H9 (cell line): Measurements from ENCODE around the gene OR9I1. TPM values are rescaled to one million over a fixed set of nuclear protein-coding genes. Genes with fewer than 3 reads are reported as not detected.

ENCODE experiments used
- DNase-seq: peaks from one replicate; pipeline ENCODE4 v3.0.0-alpha.2; 2017
- H2AFZ ChIP-seq: one replicate; pipeline ENCODE4 v1.6.1; 2013; ENCODE audit warnings: mild to moderate bottlenecking, low read length, control low read depth, moderate library complexity
- H2AK5ac ChIP-seq: 2 replicates; pipeline ENCODE4 v1.6.1; 2013; ENCODE audit warnings: low read length, control low read depth, mixed read lengths; ENCODE audit not compliant: insufficient read length
- H2BK120ac ChIP-seq: one replicate; pipeline ENCODE4 v1.6.1; 2013; ENCODE audit warnings: low read depth, mild to moderate bottlenecking, low read length, control low read depth, inconsistent platforms; ENCODE audit not compliant: poor library complexity, severe bottlenecking
- H2BK12ac ChIP-seq: 2 replicates; pipeline ENCODE4 v1.6.1; 2013; ENCODE audit warnings: low read length, control low read depth, mixed read lengths, low read depth; ENCODE audit not compliant: insufficient read length
- H2BK15ac ChIP-seq: 2 replicates; pipeline ENCODE4 v1.6.1; 2013; ENCODE audit warnings: low read depth, low read length, control low read depth
- H2BK20ac ChIP-seq: one replicate; pipeline ENCODE4 v1.6.1; 2013; ENCODE audit warnings: low read depth, mild to moderate bottlenecking, low read length, control low read depth, inconsistent platforms; ENCODE audit not compliant: poor library complexity, severe bottlenecking
- H2BK5ac ChIP-seq: 2 replicates; pipeline ENCODE4 v1.6.1; 2013; ENCODE audit warnings: low read length, control low read depth, mixed read lengths; ENCODE audit not compliant: insufficient read length
- H3K14ac ChIP-seq: 2 replicates; pipeline ENCODE4 v1.6.1; 2013; ENCODE audit warnings: low read length, control low read depth; ENCODE audit not compliant: insufficient read depth
- H3K18ac ChIP-seq: 2 replicates; pipeline ENCODE4 v1.6.1; 2013; ENCODE audit warnings: low read depth, mild to moderate bottlenecking, mixed read lengths, low read length, control low read depth; ENCODE audit not compliant: insufficient read length
- H3K23ac ChIP-seq: 2 replicates; pipeline ENCODE4 v1.6.1; 2013; ENCODE audit warnings: low read length, control low read depth, mixed read lengths, low read depth; ENCODE audit not compliant: insufficient read length
- H3K23me2 ChIP-seq: 2 replicates; pipeline ENCODE4 v1.6.1; 2013; ENCODE audit warnings: low read depth, mild to moderate bottlenecking, mixed read lengths, low read length, control low read depth; ENCODE audit not compliant: insufficient read length, poor library complexity, severe bottlenecking
- H3K27ac ChIP-seq: 2 replicates; pipeline ENCODE4 v1.5.1; 2013; ENCODE audit warnings: low read length, control low read depth, mixed read lengths, low read depth; ENCODE audit not compliant: insufficient read length
- H3K27me3 ChIP-seq: 2 replicates; pipeline ENCODE4 v1.6.1; 2013; ENCODE audit warnings: low read length, control low read depth, inconsistent platforms; ENCODE audit not compliant: insufficient read depth
- H3K4ac ChIP-seq: 2 replicates; pipeline ENCODE4 v1.6.1; 2013; ENCODE audit warnings: low read depth, mild to moderate bottlenecking, control low read depth, inconsistent platforms, low read length, moderate library complexity
- H3K4me1 ChIP-seq: 2 replicates; pipeline ENCODE4 v1.6.1; 2013; ENCODE audit warnings: low read length, control low read depth, inconsistent platforms; ENCODE audit not compliant: insufficient read depth
- H3K4me2 ChIP-seq: 2 replicates; pipeline ENCODE4 v1.6.1; 2013; ENCODE audit warnings: low read length, control low read depth, mixed read lengths; ENCODE audit not compliant: insufficient read length, insufficient read depth
- H3K56ac ChIP-seq: 2 replicates; pipeline ENCODE4 v1.6.1; 2013; ENCODE audit warnings: low read depth, mild to moderate bottlenecking, mixed read lengths, low read length, control low read depth; ENCODE audit not compliant: insufficient read length
- H3K79me1 ChIP-seq: 2 replicates; pipeline ENCODE4 v1.6.1; 2013; ENCODE audit warnings: low read depth, mild to moderate bottlenecking, moderate library complexity, low read length, control low read depth, inconsistent platforms; ENCODE audit not compliant: insufficient read depth, poor library complexity, severe bottlenecking
- H3K79me2 ChIP-seq: 2 replicates; pipeline ENCODE4 v1.6.1; 2013; ENCODE audit warnings: low read length, control low read depth, inconsistent platforms; ENCODE audit not compliant: insufficient read depth
- H3K9ac ChIP-seq: 2 replicates; pipeline ENCODE4 v1.6.1; 2013; ENCODE audit warnings: low read length, control low read depth, mixed read lengths; ENCODE audit not compliant: insufficient read length; ENCODE audit errors: extremely low read depth
- H3K9me3 ChIP-seq: one replicate; pipeline ENCODE4 v1.6.1; 2013; ENCODE audit warnings: low read depth, low read length, inconsistent platforms; ENCODE audit not compliant: control insufficient read depth
- H3T11ph ChIP-seq: one replicate; pipeline ENCODE4 v1.6.1; 2013; ENCODE audit warnings: mild to moderate bottlenecking, low read length, control low read depth, inconsistent platforms
- H4K20me1 ChIP-seq: one replicate; pipeline ENCODE4 v1.6.1; 2013; ENCODE audit not compliant: control insufficient read depth, insufficient read length, insufficient read depth
- H4K5ac ChIP-seq: 2 replicates; pipeline ENCODE4 v1.6.1; 2013; ENCODE audit warnings: low read depth, mild to moderate bottlenecking, mixed read lengths, low read length, control low read depth; ENCODE audit not compliant: insufficient read length
- H4K8ac ChIP-seq: replicated peaks from 2 replicates; pipeline ENCODE4 v1.6.1; 2013; ENCODE audit warnings: low read length, control low read depth, mixed read lengths, low read depth; ENCODE audit not compliant: insufficient read length
- H4K91ac ChIP-seq: 2 replicates; pipeline ENCODE4 v1.6.1; 2013; ENCODE audit warnings: low read depth, mild to moderate bottlenecking, moderate library complexity, mixed read lengths, low read length, control low read depth; ENCODE audit not compliant: insufficient read length
- H3K27ac Mint-ChIP-seq, 3 experiments: 2 replicates in 2 of 3; 3 replicates in 1 of 3; pipeline ENCODE4 v1.8.0; 2020 to 2021; ENCODE audit warnings: mixed read lengths in 3 of 3, mild to moderate bottlenecking in 1 of 3, moderate library complexity in 1 of 3
- H3K27me3 Mint-ChIP-seq: 2 replicates; pipeline ENCODE4 v1.8.0; 2021; ENCODE audit warnings: low read depth, mild to moderate bottlenecking, moderate library complexity, mixed read lengths
- H3K36me3 Mint-ChIP-seq, 3 experiments: 2 replicates in 2 of 3; 3 replicates in 1 of 3; pipeline ENCODE4 v1.8.0; 2020 to 2021; ENCODE audit warnings: low read depth in 3 of 3, mixed read lengths in 3 of 3; ENCODE audit not compliant: insufficient read depth in 1 of 3
- H3K4me1 Mint-ChIP-seq, 2 experiments: 2 replicates each; pipeline ENCODE4 v1.8.0; 2020; ENCODE audit warnings: mixed read lengths in 2 of 2
- H3K4me3 Mint-ChIP-seq, 2 experiments: 2 replicates in 1 of 2; 3 replicates in 1 of 2; pipeline ENCODE4 v1.8.0; 2020 to 2021; ENCODE audit warnings: mild to moderate bottlenecking in 2 of 2, mixed read lengths in 2 of 2, moderate library complexity in 1 of 2
- H3K9me3 Mint-ChIP-seq, 2 experiments: 2 replicates in 1 of 2; 3 replicates in 1 of 2; pipeline ENCODE4 v1.8.0; 2020; ENCODE audit warnings: mild to moderate bottlenecking in 2 of 2, mixed read lengths in 2 of 2, moderate library complexity in 1 of 2
- WGBS: extraction: QIAGEN DNeasy Blood & Tissue Kit; methylation state at CpG from one replicate; pipeline ENCODE4 v1.1.7; 2013; ENCODE audit warnings: missing lambda C conversion rate, low lambda C conversion rate, mixed read lengths; ENCODE audit not compliant: insufficient read length; ENCODE audit errors: extremely low coverage; 5-methylcytosine and 5-hydroxymethylcytosine counted together
- total RNA-seq: library from RNA; stranded (reverse); gene quantifications from 2 replicates; pipeline ENCODE4 v1.2.1, GENCODE V29; 2021
- TF ChIP-seq, protein P1 (sequence below): fragments of 200-600 bp; sonication (generic); conservative IDR thresholded peaks from 3 replicates; pipeline ENCODE4 v1.8.0; 2021; ENCODE audit warnings: antibody characterized with exemption, mild to moderate bottlenecking

OR9I1 gene
- total RNA-seq, 1 experiment from 2014 or later, result not detected

DNA sequence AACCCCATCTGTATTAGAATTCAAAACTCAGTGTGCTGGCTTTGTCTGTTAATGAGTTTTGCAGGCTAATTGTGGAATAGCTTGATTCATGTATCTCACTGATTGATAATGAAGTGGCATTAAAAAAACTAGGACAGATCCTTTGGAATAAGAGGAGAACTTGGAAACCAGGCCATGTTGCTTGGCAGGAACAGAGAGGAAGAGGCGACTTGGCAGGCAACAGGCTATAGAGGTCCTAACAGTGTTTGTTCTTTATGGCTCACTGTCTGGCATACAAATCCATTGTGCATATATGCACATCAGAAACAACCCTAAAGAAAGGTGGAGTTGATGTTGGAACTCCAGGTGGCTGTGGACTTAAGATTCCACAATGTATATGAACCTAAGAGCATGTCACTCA is 17.4 kb upstream of the OR9I1 start:
- H3K27ac Mint-ChIP-seq, result no peak overlapping the region
- no peaks in the 10 kb centered on the region for H3K9me3 ChIP-seq
- H4K20me1 ChIP-seq, result no peaks in the 10 kb centered on the region
- H3K23ac ChIP-seq, result no peak overlapping the region
- no peak overlapping the region for H3K4me3 Mint-ChIP-seq
- H2BK20ac ChIP-seq, result no peak overlapping the region
- no CpG with 5 or more reads among the region's 1 CpG for WGBS
- no peaks in the 10 kb centered on the region; the same call in 1 of the 2 replicates for H3K27me3 ChIP-seq
- no peak overlapping the region for H3K18ac ChIP-seq
- DNase-seq, result no peak
- no peaks in the 10 kb centered on the region for H3K79me1 ChIP-seq
- no peak overlapping the region for H3K14ac ChIP-seq
- TF ChIP-seq, protein P1, sequence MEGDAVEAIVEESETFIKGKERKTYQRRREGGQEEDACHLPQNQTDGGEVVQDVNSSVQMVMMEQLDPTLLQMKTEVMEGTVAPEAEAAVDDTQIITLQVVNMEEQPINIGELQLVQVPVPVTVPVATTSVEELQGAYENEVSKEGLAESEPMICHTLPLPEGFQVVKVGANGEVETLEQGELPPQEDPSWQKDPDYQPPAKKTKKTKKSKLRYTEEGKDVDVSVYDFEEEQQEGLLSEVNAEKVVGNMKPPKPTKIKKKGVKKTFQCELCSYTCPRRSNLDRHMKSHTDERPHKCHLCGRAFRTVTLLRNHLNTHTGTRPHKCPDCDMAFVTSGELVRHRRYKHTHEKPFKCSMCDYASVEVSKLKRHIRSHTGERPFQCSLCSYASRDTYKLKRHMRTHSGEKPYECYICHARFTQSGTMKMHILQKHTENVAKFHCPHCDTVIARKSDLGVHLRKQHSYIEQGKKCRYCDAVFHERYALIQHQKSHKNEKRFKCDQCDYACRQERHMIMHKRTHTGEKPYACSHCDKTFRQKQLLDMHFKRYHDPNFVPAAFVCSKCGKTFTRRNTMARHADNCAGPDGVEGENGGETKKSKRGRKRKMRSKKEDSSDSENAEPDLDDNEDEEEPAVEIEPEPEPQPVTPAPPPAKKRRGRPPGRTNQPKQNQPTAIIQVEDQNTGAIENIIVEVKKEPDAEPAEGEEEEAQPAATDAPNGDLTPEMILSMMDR, result no peak
- no peaks in the 10 kb centered on the region for H3K9me3 Mint-ChIP-seq
- H4K8ac ChIP-seq, result no peak overlapping the region
- H2BK5ac ChIP-seq, result no peak overlapping the region
- no peak overlapping the region for H4K91ac ChIP-seq
- H4K5ac ChIP-seq, result no peak overlapping the region
- H3K56ac ChIP-seq, result no peak overlapping the region
- no peak overlapping the region for H2BK15ac ChIP-seq
- H2AFZ ChIP-seq, result no peak overlapping the region
- peaks cover 1% of the 10 kb centered on the region; the same call in 1 of the 2 replicates for H3K27me3 Mint-ChIP-seq
- H3K27ac ChIP-seq, result no peak overlapping the region
- no peak overlapping the region for H3T11ph ChIP-seq
- H3K4me1 Mint-ChIP-seq, result no peaks in the 10 kb centered on the region
- H2BK12ac ChIP-seq, result no peak overlapping the region
- H3K4me1 ChIP-seq, result no peaks in the 10 kb centered on the region
- H2AK5ac ChIP-seq, result no peak overlapping the region
- H3K4me2 ChIP-seq, result no peak overlapping the region
- H3K79me2 ChIP-seq, result no peaks in the 10 kb centered on the region
- H3K4ac ChIP-seq, result no peak overlapping the region
- no peaks in the 10 kb centered on the region for H3K23me2 ChIP-seq
- no peak overlapping the region for H3K9ac ChIP-seq
- H2BK120ac ChIP-seq, result no peak overlapping the region
- H3K36me3 Mint-ChIP-seq, result no peaks in the 10 kb centered on the region
